ENCODE data around the gene FAM81A. TPM values are rescaled to one million over a fixed set of nuclear protein-coding genes. Genes with fewer than 3 reads are reported as not detected.

FAM81A gene
- polyA plus RNA-seq (2011; rRNA removed) (12.4 and 13.1 TPM in 2 replicates), polyA plus RNA-seq (2017; fragmentation: RNase III; extraction: RNeasy Plus Mini Kit Qiagen cat#74134 plus additional on column Dnase treatment) (11.5 to 15.1 TPM (median 12.7 TPM) in 3 replicates), polyA minus RNA-seq (2011; rRNA and poly(A)+ RNA removed) (4.9 and 7.7 TPM in 2 replicates)
- 9.6 and 10.4 TPM in 2 replicates for polyA plus RNA-seq (2012; cell fraction: cytosol; rRNA removed)
- 3.5 and 5.3 TPM in 2 replicates for polyA plus RNA-seq (2012; cell fraction: nucleus; rRNA removed)

DNA sequence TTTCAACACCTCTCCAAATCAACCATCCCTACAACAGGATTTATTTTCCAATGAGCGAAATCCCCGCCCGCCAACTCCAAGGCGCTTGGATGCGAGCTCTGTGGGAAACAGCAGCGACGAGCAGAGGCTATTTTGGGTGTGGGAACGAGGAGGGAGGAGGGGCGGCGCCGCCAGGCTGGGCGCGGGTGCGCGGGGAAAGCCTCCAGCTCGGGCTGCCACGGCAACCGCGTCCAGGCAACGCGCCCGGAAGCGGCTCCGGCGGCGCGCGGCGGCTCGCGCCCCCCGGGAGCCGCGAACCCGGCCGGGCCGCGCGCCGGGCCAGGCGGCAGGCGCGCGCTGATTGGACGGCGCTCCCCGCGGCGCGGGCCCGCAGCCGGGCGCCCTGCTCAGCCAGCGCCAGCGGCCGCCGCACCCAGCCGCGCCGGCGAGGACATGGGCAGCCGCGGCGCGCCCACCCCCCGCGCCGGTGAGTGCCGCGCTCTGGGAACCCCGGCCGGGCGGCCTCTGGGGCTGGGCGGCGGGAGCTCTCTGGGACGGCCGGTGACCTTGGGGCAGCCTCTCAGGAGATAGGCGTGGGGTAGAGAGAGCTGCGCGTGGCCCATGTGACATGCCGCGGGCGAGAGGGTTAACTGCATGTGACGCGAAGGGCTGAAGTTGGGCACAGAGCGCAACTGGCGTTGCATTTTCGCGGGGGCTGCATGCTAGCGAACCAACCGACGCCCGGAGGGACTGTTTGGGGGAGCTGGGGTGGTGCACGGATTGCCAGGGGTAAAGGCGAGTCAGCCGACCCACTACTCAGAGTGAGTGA, at the start of gene FAM81A:
Gene FAM81A (plus strand): TSS at position 370 of the 808 bp plus-strand sequence. CDS start 20,441 bp downstream, outside the sequence.
- Histone ChIP-seq H3K4me1 (peaks cover 11% of the 10 kb centered on the region; the same call in 2 of the 3 replicates), H3K27ac (peak within 1 kb of the TSS; percentile 90 to 96), H3K4me2 (peak within 1 kb of the TSS; percentile 98), H3K4me3 (peak within 1 kb of the TSS; percentile 81), H3K9me3 (no peaks in the 10 kb centered on the region)
- no peak for FAIRE-seq
- peak; percentile 73 to 96 for DNase-seq (ENCODE audit: low read depth in 1 of 2, low spot score in 1 of 2)
- CTCF ChIA-PET: interaction anchor here (0.6 to 2.5 kb wide), 12 partner anchors 9 to 300 kb away, joined by 3 to 8 read pairs (median 3); no protein-coding TSS in a partner anchor
- TF ChIP-seq, protein P1, sequence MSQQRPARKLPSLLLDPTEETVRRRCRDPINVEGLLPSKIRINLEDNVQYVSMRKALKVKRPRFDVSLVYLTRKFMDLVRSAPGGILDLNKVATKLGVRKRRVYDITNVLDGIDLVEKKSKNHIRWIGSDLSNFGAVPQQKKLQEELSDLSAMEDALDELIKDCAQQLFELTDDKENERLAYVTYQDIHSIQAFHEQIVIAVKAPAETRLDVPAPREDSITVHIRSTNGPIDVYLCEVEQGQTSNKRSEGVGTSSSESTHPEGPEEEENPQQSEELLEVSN (IDR thresholded peaks at IDR 0.05; ENCODE audit: borderline replicate concordance, low read depth): peak; percentile 77
- TF ChIP-seq TFCP2L1 (CRISPR knock-in tag; IDR thresholded peaks at IDR 0.05): no peak
- no peak for TF ChIP-seq FOSB (CRISPR knock-in tag; IDR thresholded peaks at IDR 0.05)
- TF ChIP-seq ZFP36 (IDR thresholded peaks at IDR 0.05; ENCODE audit: borderline replicate concordance, partially characterized antibody): no peak
- peak in 1 of 2 experiments; percentile 60; a peak in 1 of 5 replicates for TF ChIP-seq JUN (IDR thresholded peaks at IDR 0.05)
- TF ChIP-seq HOXB5 (CRISPR knock-in tag; IDR thresholded peaks at IDR 0.05): peak; percentile 51; the same call in 1 of the 2 replicates
- peak; percentile 90 for TF ChIP-seq MAX (IDR thresholded peaks at IDR 0.05)
- TF ChIP-seq POLR2A (IDR thresholded peaks at IDR 0.05; ENCODE audit: low read length): peak; percentile 38; the same call in 1 of the 2 replicates
- TF ChIP-seq, protein P2, sequence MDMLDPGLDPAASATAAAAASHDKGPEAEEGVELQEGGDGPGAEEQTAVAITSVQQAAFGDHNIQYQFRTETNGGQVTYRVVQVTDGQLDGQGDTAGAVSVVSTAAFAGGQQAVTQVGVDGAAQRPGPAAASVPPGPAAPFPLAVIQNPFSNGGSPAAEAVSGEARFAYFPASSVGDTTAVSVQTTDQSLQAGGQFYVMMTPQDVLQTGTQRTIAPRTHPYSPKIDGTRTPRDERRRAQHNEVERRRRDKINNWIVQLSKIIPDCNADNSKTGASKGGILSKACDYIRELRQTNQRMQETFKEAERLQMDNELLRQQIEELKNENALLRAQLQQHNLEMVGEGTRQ (IDR thresholded peaks at IDR 0.05): peak; percentile 78
- POLR2A ChIA-PET: interaction anchor here (0.6 to 1.9 kb wide), 3 partner anchors 61 to 137 kb away, joined by 3 to 4 read pairs (median 3); partner anchors contain the start of gene MYO1E
- peak; percentile 86 to 94 for ATAC-seq
- 4% methylated on average over 32 of the region's 96 CpGs for WGBS (ENCODE audit: missing lambda C conversion rate)

DNA sequence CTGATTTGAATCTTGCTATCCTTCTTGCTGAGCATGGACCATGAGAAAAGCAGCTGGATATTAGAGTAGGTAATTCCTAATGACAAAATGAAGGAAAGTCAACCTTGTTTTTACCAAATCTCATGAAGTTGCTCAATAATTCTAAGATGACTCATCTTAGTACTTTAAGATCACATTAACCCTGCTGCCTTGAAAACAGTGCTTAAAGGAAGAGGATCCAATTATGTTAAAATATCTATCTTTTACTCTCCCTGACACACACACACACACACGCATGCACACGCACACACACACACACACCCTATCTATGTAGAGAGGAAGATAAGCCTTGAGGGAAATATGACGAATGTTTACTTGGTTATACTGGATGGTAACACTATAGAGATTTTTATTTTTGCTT, 49.3 kb upstream of the FAM81A start:
- H3K4me2 ChIP-seq: peak overlapping the region; percentile 28
- H3K9me3 ChIP-seq: no peaks in the 10 kb centered on the region
- peaks cover 16% of the 10 kb centered on the region for H3K4me1 ChIP-seq
- ATAC-seq: peak; percentile 67; a peak in 5 of 6 replicates
- peak; percentile 53 to 71 for DNase-seq (ENCODE audit: low read depth in 1 of 2, low spot score in 1 of 2)
- WGBS (ENCODE audit: missing lambda C conversion rate): 44% methylated on average over 3 of the region's 3 CpGs
- H3K4me3 ChIP-seq: no peak overlapping the region
- POLR2A ChIA-PET: no interaction called here
- peak overlapping the region; percentile 39 to 65 for H3K27ac ChIP-seq
- CTCF ChIA-PET: interaction anchor here (1.2 to 1.9 kb wide), 4 partner anchors 12 to 140 kb away, joined by 4 to 5 read pairs (median 4); no protein-coding TSS in a partner anchor
- peak; percentile 98 for FAIRE-seq
- TF ChIP-seq MAFK (IDR thresholded peaks at IDR 0.05; ENCODE audit: partially characterized antibody): no peak
- TF ChIP-seq HES2 (IDR thresholded peaks at IDR 0.05): 0 out of 2 replicates have a peak, but pooled peaks have one; percentile 39
- TF ChIP-seq CEBPB (IDR thresholded peaks at IDR 0.05): peak; percentile 94 to 97
- TF ChIP-seq HOXA7 (CRISPR knock-in tag; IDR thresholded peaks at IDR 0.05): 0 out of 2 replicates have a peak, but pooled peaks have one; percentile 34
- peak; percentile 66; the same call in 1 of the 2 replicates for TF ChIP-seq JUNB (IDR thresholded peaks at IDR 0.05)
- TF ChIP-seq MAX (IDR thresholded peaks at IDR 0.05): peak; percentile 30; the same call in 1 of the 2 replicates
- TF ChIP-seq FOSL2 (IDR thresholded peaks at IDR 0.05): peak; percentile 87
- peak; percentile 96 for TF ChIP-seq FOSL2 (CRISPR knock-in tag; IDR thresholded peaks at IDR 0.05)
- TF ChIP-seq, protein P3, sequence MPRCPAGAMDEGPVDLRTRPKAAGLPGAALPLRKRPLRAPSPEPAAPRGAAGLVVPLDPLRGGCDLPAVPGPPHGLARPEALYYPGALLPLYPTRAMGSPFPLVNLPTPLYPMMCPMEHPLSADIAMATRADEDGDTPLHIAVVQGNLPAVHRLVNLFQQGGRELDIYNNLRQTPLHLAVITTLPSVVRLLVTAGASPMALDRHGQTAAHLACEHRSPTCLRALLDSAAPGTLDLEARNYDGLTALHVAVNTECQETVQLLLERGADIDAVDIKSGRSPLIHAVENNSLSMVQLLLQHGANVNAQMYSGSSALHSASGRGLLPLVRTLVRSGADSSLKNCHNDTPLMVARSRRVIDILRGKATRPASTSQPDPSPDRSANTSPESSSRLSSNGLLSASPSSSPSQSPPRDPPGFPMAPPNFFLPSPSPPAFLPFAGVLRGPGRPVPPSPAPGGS (IDR thresholded peaks at IDR 0.05): no peak
